ENCODE results near the gene GNB1. TPM values are rescaled to one million over a fixed set of nuclear protein-coding genes. Genes with fewer than 3 reads are reported as not detected.
A peak's percentile ranks its signal among the peaks of the same experiment; 100 is the strongest.

GNB1 gene
- total RNA-seq, 4 donors from 2014 or later = 150 to 191 (median 159) TPM

- peak overlapping the region in 1 of 4 donors; percentile 48 for H3K4me3 ChIP-seq
- H3K4me1 ChIP-seq = peaks cover 0 to 38% (median 17%) of the 10 kb centered on the region in 4 donors
- H3K9me3 ChIP-seq = no peaks in the 10 kb centered on the region
- 81 to 88% methylated on average over 6 of the region's 6 CpGs for WGBS, 2 donors
- no peaks in the 10 kb centered on the region for H3K36me3 ChIP-seq
- H3K27me3 ChIP-seq = no peaks in the 10 kb centered on the region
- DNase-seq (ENCODE audit: low spot score in 2 of 2) = no peak
- TF ChIP-seq CTCF (IDR thresholded peaks at IDR 0.05) = no peak
- H3K27ac ChIP-seq = peak overlapping the region; percentile 67 to 96 (median 76)
These were observed 19.2 kb upstream of the GNB1 start for GRCh38 chr1:1910033-1910465.

DNA sequence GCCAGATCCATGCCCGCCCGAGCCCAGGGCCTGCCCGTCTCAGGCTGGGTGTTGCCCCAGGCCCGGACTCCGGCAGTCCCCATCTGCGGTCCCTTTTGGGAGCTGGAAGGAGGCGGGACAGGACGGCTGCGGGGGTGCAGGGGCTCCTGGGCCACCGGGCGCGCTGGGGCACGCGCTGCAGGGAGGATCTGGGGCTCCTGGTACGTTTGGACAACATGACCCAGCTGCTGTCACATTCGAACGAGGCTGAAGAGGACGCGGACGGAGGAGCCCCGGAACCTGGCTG is 17.6 kb upstream of the GNB1 start:
- 3% methylated on average over 19 of the region's 21 CpGs; no CpG with 5 or more reads in 1 of the 2 donors for WGBS, 2 donors
- Histone ChIP-seq H3K36me3 (no peaks in the 10 kb centered on the region), H3K4me3 (peak overlapping the region; percentile 70 to 88 (median 76)), H3K27ac (peak overlapping the region; percentile 72 to 96 (median 92)), H3K27me3 (no peaks in the 10 kb centered on the region), H3K9me3 (no peaks in the 10 kb centered on the region), H3K4me1 (peaks cover 0 to 38% (median 17%) of the 10 kb centered on the region in 4 donors)
- DNase-seq (ENCODE audit: low spot score in 2 of 2) = no peak
- no peak for TF ChIP-seq POLR2A (IDR thresholded peaks at IDR 0.05)
- no peak for TF ChIP-seq CTCF (IDR thresholded peaks at IDR 0.05)
- no peak for TF ChIP-seq EP300 (IDR thresholded peaks at IDR 0.05)

DNA sequence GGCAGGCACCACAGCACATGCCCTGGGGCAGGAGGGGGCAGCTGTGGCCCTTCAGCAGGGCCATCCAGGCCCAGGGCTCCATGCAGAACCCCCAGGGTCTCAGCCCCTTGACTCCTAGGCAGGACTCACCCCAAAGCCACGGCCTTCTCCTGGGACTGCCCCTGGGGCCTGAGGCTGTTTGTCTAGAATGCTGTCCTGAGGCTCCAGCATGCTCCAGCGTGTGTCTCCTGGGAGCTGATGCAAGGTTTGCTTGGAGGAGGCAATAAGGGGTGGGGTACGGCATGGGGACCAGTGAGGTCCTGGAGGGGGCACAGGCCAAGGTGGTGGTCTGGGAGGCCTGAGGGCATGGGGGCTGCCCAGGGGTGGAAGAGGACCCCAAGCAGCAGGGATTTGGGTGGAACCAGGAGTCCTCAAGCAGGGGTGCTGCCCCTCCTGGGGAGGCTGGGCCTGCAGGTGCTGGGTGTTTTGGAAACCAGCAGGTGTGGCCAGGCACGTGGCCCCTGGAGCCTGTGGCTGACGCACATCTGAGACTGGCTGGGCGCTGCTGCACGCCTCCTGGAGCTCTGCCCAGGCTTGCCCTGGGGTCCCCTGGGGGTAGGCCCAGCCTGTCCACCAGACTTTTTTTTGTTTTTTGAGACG is 16.3 kb upstream of the GNB1 start:
- peak overlapping the region in 2 of 4 donors; percentile 18 to 40 for H3K27ac ChIP-seq
- H3K9me3 ChIP-seq = no peaks in the 10 kb centered on the region
- no peak for DNase-seq (ENCODE audit: low spot score in 2 of 2)
- TF ChIP-seq POLR2A (IDR thresholded peaks at IDR 0.05) = no peak
- no peak for TF ChIP-seq EP300 (IDR thresholded peaks at IDR 0.05)
- TF ChIP-seq CTCF (IDR thresholded peaks at IDR 0.05) = no peak
- peaks cover 0 to 38% (median 17%) of the 10 kb centered on the region in 4 donors for H3K4me1 ChIP-seq
- 71 to 76% methylated on average over 8 of the region's 8 CpGs for WGBS, 2 donors
- no peaks in the 10 kb centered on the region for H3K36me3 ChIP-seq
- no peaks in the 10 kb centered on the region for H3K27me3 ChIP-seq
- H3K4me3 ChIP-seq = no peak overlapping the region

DNA sequence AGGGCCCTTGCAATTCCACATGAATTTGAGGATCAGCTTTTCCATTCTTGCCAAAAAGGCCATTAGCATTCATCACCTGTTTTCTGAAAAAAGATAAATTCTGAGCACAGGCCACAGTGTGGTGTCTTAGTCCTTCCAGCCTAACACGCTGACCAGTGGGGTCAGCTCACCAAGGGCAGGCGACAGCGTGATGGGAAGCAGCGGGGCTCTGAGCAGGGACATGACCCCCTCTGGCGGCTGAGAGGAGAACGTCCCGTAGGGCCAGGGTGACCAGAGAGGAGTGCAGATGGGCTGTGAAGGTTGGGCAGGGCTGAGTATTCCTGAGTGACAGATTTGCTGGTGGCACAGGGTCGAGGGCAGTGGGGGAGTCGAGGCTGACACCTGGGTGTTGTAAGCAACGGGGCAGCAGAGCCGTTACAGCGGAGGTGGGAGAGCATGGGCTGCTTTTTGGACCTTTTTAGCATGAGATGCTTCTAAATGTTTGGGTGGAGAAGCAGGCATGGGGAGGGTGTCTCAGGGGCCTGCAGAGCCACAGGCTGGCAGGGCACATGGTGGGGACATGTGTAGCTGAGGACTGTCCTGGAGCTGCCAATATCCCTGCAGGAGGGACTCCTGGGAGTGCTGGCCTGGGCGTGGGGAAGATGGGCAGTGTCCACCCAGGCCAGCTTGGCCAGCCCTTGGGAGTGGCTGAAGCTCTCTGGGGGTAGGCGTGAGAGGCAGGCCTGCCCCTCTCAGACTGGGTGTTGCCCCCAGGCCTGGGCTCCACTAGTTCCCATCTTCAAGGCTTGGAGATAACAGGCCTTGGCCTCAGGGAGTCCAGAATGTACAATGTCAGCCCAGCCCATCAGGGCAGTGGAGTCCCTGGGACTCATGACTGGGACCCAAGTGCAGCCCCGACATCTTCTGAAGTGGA is 15.6 kb upstream of the GNB1 start:
- no peak overlapping the region for H3K4me3 ChIP-seq
- peaks cover 0 to 38% (median 17%) of the 10 kb centered on the region in 4 donors for H3K4me1 ChIP-seq
- peak; percentile 69 to 82 for DNase-seq (ENCODE audit: low spot score in 2 of 2)
- no peaks in the 10 kb centered on the region for H3K27me3 ChIP-seq
- TF ChIP-seq POLR2A (IDR thresholded peaks at IDR 0.05) = peak in 1 of 2 donors; percentile 15
- peak; percentile 78 to 91 (median 90) for TF ChIP-seq CTCF (IDR thresholded peaks at IDR 0.05)
- TF ChIP-seq EP300 (IDR thresholded peaks at IDR 0.05) = peak in 1 of 2 donors; percentile 64
- peak overlapping the region in 2 of 4 donors; percentile 18 to 40 for H3K27ac ChIP-seq
- H3K9me3 ChIP-seq = no peaks in the 10 kb centered on the region
- H3K36me3 ChIP-seq = no peaks in the 10 kb centered on the region
- WGBS, 2 donors = 9 to 19% methylated on average over 13 to 15 of the region's 15 CpGs

GRCh38 chr1:1903224-1903623 is 12.3 kb upstream of the GNB1 start:
- no peak for DNase-seq (ENCODE audit: low spot score in 2 of 2)
- TF ChIP-seq EP300 (IDR thresholded peaks at IDR 0.05) = no peak
- no peak for TF ChIP-seq POLR2A (IDR thresholded peaks at IDR 0.05)
- no peak for TF ChIP-seq CTCF (IDR thresholded peaks at IDR 0.05)
- Histone ChIP-seq H3K27ac (no peak overlapping the region), H3K36me3 (no peaks in the 10 kb centered on the region), H3K9me3 (no peaks in the 10 kb centered on the region), H3K4me1 (peaks cover 0 to 26% (median 10%) of the 10 kb centered on the region in 4 donors), H3K27me3 (peaks cover 0 to 4% of the 10 kb centered on the region in 2 donors), H3K4me3 (no peak overlapping the region)
- WGBS, 2 donors = 91 to 99% methylated on average over 12 of the region's 12 CpGs

All from tibial nerve (tissue), 4 donors.